Head of caudate nucleus (tissue), 42 donors: Measurements from ENCODE around the gene HSPB2.
"Not testable (repeated sequence)": the region's sequence is repeated elsewhere in the genome, so short reads cannot be mapped to it uniquely, and the experiment has no call there.

Experiments used
- DNase-seq, 42 donors: peaks; one replicate each; pipeline versions ENCODE4 v3.0.0 to v3.0.0-alpha.2; 2020 to 2021; ENCODE audit warnings: mixed read lengths in 7 of 42
- intact Hi-C: fragments of 100-400 bp; cut with DNase I; formaldehyde crosslinking; loops from one replicate; pipeline ENCODE4 v1.15.0; 2022

Gene HSPB2, protein sequence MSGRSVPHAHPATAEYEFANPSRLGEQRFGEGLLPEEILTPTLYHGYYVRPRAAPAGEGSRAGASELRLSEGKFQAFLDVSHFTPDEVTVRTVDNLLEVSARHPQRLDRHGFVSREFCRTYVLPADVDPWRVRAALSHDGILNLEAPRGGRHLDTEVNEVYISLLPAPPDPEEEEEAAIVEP

DNA sequence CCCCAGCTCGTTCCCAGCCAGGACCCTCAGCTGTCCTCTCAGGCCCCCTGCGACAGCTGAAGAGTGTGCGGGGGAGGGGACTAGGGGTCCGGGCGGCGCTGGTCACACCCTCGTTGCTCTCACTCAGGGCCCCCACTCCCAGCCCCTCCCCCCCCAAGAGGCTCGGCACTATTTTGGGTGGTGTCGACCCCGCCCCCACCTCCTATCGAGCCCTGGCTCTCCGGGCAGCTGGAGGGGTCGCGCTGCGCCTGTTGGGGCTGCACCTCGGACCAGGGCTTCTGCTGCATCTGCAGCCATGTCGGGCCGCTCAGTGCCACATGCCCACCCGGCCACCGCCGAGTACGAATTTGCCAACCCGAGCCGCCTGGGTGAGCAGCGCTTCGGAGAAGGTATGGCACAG, at the start of gene HSPB2:
Gene HSPB2, plus strand, starts transcription at position 200 of the 400 bp plus-strand sequence. Its CDS starts 96 bp downstream, at position 296.
- DNase-seq, result peak in 22 of 42 donors; percentile 18 to 68 (median 34)
- intact Hi-C loops, result loop anchor here (5.0 kb wide), 1 partner anchor 70 kb away; no protein-coding TSS in a partner anchor

DNA sequence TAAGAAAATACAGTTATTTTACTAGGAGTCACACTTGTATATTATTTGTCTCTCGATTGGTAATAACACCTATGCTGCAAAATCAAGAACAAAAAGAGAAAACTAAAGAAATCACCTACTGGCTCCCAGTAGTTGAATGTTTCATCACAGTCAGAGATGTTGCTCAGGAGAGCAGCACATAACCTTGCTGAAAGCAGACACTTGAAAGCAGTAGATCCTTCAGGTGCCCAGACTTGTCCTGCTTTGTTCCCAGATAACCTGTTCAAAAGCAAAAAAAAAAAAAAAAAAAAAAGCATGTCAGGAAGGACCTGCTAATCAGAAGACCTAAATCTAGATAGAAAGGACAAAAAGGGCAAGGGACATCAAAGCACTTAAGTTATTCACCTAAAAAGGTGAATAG, 42.4 kb upstream of the HSPB2 start:
- intact Hi-C loops, result loop anchor here (10.0 kb wide), 1 partner anchor 215 kb away; the partner anchor contains the start of genes SDHD and TIMM8B
- no peak for DNase-seq

DNA sequence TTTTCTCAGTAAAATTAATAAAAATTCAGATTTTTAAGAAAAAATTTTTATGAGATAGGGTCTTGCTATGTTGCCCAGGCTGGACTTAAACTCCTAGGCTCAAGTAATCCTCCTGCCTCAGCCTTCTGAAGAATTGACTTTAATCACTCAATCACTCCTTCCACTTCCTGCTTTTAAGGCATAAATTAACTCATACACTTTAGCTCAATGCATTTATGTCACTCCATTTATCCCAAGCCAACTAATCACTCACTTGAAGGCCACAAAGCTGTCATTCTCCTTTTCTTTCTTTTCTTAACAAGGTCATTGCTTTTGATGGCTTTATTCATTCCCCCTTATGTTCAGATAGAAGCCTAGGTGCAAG, 42.0 kb upstream of the HSPB2 start:
- DNase-seq, result no peak
- intact Hi-C loops, result loop anchor here (10.0 kb wide), 1 partner anchor 214 kb away; the partner anchor contains the start of genes SDHD and TIMM8B

DNA sequence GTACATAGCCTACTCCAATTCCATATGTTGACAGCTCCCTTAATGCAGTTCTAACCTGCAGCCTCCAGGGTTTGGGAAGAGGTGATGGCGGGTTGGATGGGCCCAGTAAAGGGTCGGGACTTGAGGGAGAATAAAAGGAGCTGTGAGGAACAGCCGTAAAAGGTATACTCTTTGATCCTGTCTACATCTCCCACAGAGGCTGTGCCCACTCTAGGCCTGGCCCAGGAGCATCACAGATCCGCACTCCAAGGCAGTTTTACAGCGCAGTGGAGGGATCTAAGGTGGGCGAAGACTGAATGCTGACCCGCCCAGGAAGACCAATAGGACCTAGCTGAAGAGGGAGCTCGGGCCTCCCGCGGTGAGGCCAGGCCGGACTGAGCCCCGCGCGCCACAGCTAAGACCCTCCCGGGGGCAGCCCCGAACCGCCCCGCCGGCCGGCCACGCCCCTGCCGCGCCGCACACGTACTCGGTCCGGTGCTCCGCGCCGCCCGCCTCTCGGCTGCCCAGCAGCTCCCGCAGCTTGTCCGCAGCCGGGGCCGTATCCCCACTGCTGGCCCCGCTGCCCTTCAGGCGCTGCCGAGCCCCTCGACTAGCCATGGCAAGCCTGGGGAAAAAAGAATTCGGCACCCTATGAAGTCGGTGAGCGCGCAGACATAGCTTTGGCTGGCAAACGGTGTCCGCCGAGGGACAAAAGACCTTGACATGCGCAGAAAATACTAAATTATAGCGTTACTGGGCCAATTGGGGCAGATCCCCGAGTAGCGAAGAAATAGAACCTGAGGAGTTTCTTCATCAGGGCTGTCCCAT, 41.4 kb upstream of the HSPB2 start, which contains the start of gene ALG9:
Gene ALG9, minus strand, starts transcription at position 696 of the 807 bp plus-strand sequence. Its CDS starts 99 bp downstream, at position 597.
- DNase-seq, result peak; percentile 67 to 95 (median 86)
- intact Hi-C loops, result loop anchor here (10.0 kb wide), 1 partner anchor 214 kb away; the partner anchor contains the start of genes SDHD and TIMM8B

DNA sequence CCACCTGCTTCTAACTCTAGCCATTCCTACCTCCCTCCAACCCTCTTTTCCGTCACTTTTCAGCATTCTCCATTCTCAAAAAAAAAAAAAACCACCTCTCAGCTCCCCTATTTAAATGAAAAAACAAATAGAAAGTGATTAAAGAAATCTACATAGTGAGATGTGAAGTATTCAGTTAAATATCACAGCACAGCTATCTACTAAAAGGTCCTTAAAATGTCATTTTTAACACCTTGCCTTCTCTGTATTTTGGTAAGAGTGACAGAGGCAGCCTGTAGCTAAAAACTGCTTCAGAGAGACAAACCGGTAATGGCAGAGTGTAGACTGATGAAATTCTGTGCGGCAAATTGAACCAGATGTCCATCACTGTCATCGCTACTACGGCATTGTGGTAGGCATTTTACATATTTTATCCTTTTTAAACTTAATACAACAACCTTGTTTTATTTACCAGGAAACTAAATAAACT, 40.8 kb upstream of the HSPB2 start:
- intact Hi-C loops, result loop anchor here (10.0 kb wide), 1 partner anchor 213 kb away; the partner anchor contains the start of genes SDHD and TIMM8B
- DNase-seq, result no peak

DNA sequence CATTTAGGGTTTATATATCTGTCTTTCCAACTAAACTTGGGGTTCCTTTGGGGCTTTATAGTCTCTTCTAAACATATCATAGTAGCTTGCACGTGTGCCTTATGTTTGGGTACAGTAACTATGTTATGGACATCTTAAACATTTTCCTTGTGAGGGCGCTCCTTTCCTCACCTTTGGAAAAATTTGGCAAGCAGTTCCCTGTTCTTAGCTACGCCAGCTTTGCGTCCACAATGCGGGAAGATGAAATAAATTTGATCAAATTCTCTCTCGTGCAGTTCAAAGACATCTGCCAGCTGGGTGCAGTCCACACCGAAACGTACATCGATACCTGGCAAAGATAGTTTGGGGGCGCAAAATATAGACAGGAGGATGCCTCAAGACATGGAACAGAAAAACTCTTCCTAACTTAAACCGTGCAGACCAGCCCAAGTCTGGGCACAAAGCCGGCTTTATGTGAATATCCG, 34.1 kb upstream of the HSPB2 start:
- peak in 4 of 42 donors; percentile 10 to 30 (median 14) for DNase-seq
- intact Hi-C loops, result loop anchor here (5.0 to 10.0 kb wide), 3 partner anchors 49 to 206 kb away; partner anchors contain the start of genes SDHD and TIMM8B

DNA sequence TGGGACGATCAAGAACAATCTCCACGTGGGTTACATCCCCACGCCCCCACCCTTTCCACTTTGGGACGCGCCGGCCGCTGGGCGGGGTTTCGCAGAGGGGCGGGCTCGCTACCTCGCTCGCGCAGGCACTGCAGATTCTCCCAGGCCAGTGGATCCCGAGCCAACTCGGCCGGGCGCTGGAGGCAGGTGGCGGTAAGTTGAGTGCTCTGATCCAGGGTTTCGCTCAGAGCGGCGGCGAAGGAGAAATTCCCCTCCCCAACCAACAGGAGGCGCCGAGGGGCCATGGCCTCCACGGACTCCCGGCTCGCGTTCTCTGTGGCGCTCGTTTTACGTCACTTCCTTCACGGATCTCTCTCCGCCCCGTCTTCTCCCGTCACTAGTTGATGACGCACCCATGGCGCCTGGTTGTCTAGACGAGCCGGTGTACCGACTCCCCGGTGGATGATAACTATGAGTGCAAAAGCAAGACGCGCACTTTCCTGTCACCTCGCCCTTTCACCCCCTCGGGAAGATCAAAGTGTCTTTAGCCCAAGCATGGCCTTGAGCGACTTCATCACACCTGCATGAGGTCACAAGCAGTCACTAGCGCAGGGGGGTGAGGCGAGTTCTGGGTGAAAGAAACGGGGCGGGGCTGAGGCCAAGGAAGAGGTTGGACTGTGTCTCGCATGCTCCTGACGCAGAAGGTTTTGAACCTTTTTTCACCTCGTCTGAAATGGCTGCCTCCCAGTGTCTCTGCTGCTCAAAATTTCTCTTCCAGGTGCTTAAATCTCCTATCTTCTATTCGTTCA, 33.5 kb upstream of the HSPB2 start, which contains the start of the genes CFAP68 and FDXACB1:
Gene CFAP68, plus strand, starts transcription at position 693 of the 788 bp plus-strand sequence. Its CDS starts 20 bp downstream, at position 713.
Gene FDXACB1, minus strand, starts transcription at position 317 of the 788 bp plus-strand sequence. Its CDS starts 33 bp downstream, at position 284.
- intact Hi-C loops, result loop anchor here (5.0 to 10.0 kb wide), 3 partner anchors 48 to 206 kb away; partner anchors contain the start of genes SDHD and TIMM8B
- peak; percentile 94 to 99 (median 98) for DNase-seq

DNA sequence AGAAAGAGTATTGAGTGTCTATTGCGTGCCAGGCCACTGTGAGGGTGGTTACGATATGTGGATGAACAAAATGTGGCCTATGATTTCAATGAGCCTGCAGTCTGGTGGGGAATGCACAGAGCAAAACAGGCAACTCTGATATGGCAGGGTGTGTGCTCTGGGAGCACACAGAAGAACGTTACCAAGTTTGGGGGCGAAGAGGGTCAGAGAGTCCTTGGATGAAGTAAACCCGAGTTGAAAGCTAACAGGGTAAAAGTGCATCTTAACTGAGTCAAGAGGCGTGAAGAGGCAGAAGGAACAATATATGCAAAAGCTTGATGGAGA, 32.9 kb upstream of the HSPB2 start:
- DNase-seq, result no peak
- intact Hi-C loops, result loop anchor here (5.0 to 10.0 kb wide), 3 partner anchors 48 to 205 kb away; partner anchors contain the start of genes SDHD and TIMM8B

DNA sequence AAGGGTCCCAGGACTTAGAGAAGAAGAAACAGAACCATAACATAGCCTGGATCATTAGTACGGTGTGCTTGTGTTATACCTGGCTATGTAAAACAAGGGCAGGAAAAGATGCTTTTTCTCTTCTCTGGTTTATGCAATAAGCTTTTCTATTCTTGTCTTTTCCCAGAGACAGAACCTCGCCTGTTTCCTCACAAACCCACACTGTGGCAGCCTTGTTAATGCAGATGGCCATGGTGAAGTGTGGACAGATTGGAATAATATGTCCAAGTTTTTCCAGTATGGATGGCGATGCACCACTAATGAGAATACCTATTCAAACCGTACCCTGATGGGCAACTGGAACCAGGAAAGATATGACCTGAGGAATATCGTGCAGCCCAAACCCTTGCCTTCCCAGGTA, 30.3 kb upstream of the HSPB2 start:
- DNase-seq, result no peak
- intact Hi-C loops, result no loop called here

DNA sequence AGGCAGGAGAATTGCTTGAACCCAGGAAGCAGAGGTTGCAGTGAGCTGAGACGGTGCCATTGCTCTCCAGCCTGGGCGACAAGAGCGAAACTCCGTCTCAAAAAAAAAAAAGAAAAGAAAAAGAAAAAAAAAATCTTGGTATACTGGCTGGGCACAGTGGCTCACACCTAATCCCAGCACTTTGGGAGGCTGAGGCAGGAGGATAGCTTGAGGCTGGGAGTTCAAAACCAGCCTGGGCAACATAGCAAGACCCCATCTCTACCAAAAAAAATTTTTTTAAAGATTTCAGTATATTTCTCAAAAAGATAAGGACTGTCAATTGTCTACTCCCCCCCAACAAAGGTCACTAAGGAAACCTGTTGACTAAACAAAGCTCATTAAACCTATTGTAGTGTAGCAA, 27.5 kb upstream of the HSPB2 start:
- DNase-seq, intact Hi-C loops: not testable (repeated sequence)

DNA sequence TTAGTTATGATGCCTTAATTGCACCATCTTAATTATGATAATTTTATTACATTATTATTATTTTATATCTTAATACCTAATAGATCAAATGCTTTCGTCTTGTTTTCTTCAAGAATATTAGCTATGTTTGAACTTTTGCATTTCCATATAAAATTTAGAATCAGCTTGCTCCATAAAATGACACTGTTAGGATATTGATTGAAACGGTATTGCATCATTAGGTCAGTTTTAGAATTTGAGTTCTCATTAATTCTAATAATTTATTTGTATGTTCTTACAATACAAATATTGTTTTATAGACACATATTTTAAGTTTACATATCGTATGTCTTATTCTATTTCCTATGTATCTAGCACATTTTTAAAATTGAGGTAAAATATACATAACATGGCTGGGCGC, 26.5 kb upstream of the HSPB2 start:
- no peak for DNase-seq
- intact Hi-C loops, result no loop called here

DNA sequence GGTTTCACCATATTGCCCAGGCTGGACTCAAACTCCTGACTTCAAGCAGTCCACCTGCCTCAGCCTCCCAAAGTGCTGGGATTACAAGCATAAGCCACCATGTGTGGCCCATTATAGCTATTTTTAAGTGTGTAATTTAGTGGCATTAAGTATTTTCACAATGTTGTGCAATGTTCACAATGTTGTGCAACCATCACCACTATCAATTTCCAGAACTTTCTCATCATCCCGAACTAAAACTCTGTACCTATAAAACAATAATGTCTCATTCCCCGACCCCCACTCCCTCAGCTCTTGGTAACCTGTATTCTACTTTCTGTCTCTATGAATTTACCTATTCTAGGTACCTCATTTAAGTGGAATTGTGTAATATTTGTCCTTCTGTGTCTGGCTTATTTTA, 25.7 kb upstream of the HSPB2 start:
- intact Hi-C loops, result no loop called here
- no peak for DNase-seq

DNA sequence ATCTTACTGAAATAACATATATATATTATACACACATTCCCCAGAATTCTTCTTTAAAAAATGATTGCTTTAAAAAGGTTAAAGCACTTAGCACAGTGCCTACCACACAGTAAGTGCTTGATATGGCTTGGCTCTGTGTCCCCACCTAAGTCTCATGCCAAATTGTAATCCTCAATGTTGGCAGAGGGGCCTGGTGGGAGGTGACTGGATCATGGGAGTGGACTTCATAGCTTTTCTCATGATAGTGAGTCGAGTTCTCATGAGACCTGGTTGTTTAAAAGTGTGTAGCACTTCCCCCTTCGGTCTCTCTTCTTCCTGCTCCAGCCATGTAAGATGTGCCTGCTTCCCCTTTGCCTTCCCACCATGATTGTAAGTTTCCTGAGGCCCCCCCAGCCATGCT, 7.1 kb upstream of the HSPB2 start:
- intact Hi-C loops, result no loop called here
- no peak for DNase-seq

DNA sequence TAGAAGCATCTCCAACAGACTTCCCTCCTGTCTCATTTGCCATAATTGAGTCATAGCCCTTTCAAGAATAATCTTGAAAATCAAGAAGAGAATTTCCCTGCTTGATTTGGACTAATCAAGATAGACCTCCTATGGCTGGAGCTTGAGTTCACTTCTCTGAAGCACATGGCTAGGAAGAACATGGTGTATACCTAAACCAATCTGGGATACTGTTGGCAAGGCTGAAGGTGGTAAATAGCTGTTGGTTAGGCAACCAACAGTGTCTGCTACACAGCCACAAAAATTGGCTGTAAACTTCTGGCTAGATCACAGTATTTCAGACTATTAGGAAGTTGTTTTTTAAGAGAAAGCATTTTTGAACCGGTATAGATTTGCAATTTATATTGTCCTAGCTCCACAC, 5.9 kb upstream of the HSPB2 start:
- no peak for DNase-seq
- intact Hi-C loops, result no loop called here

DNA sequence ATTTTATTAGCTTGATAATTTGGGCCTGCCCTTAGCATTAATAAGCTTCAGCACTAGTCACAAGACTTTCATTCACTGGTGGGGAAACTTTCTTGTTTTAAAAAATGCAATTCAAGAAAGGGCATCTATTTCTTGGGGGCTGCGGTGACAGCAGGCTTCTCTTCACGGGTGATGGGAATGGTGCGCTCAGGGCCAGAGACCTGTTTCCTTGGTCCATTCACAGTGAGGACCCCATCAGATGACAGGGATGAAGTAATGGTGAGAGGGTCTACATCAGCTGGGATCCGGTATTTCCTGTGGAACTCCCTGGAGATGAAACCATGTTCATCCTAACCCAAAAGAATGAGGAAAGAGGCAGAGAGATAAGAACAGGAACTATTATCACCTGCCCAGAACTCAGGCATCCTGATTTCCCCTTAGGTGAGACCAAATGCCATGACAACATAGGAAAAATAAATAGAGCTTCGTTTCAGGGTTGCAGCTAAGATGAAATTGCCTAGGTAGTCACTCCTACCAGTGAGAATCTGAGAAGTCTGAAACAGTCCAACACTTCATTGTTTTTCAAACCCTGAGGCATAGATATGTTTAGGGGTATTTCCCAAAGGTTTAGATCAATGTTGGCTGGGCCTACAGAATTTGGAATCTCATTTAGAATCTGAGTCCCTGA, 3.8 kb upstream of the HSPB2 start:
- peak in 2 of 42 donors; percentile 37 to 48 for DNase-seq

DNA sequence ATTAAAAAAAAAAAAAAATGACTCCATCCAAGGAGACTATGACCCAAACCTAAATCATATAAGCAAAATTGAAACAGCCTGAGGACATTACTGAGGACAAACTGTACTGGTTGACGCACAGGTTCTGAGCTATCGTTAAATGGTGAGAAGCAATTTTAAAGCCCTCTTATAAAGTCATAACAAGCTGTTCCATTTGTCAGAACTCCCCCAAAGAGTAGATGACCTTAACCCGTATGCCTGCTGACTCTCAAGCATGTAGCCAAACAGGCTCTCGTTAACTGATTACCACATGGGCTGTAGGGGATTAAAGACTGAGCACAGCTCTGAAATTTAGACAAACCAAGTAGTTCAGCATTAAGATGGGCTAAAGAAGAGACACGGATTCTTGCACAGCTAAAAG, 3.2 kb upstream of the HSPB2 start:
- intact Hi-C loops, result no loop called here

More for the DNA sequence above, 3.8 kb upstream of the HSPB2 start:
- intact Hi-C loops, result no loop called here

DNA sequence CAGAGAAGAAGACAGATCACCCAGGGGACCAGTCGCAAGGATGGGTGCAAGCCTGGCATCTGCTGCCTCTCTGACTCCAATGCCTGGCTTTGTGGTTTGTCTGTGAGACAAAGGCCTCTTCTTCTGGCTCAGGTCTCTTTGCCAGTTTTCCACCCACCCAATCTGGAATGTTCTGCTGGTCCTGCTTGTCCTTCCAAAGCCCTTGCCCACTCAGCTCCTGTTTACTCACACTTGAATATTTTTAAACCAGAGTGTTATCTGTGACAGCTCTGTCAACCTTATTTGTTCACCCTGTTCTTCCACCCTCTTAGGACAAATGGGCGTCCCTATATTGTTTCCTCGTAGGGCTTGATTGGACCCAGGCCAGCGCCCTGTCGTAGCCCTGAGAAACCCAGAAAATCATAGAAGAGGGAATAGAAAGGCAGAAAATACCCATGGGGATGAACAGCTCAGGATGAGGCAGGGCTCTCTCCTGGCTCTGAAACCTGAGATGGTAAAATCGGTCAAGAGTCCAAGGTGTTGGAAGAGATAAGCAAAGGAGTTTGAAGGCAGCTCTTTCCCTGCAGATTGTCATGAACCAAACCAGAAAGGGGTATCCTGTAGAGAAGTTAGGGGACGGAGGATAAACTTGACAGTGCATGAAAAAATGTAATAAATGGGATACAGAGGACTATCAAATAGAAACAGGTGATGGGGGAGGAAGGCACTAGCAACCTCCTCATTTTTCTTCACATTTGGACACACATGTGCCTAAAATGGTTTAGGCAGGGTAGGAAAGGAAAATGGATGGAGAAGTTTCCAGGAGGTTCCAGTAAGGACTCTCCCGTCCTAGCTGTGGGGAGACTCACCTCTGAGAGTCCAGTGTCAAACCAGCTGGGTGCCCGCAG, 1.6 kb upstream of the HSPB2 start:
- intact Hi-C loops, result loop anchor here (5.0 kb wide), 1 partner anchor 71 kb away; no protein-coding TSS in a partner anchor
- peak; percentile 36 to 95 (median 85) for DNase-seq

More for the DNA sequence above, 3.2 kb upstream of the HSPB2 start:
- DNase-seq, result no peak
